NT2/D1 (cell line): Measurements from ENCODE around the gene EPHB6.

Experiments used
- SUZ12 ChIP-seq: IDR thresholded peaks from 2 replicates; pipeline ENCODE4 v1.6.1; 2011; ENCODE audit not compliant: insufficient read length, insufficient read depth; ENCODE audit errors: extremely low read depth
- YY1 ChIP-seq: IDR thresholded peaks from 2 replicates; pipeline ENCODE4 v1.6.1; 2011; ENCODE audit not compliant: insufficient read length, insufficient read depth
- ZNF274 ChIP-seq: IDR thresholded peaks from 2 replicates; pipeline ENCODE4 v1.6.1; 2011; ENCODE audit warnings: mild to moderate bottlenecking, low read depth, low read length

DNA sequence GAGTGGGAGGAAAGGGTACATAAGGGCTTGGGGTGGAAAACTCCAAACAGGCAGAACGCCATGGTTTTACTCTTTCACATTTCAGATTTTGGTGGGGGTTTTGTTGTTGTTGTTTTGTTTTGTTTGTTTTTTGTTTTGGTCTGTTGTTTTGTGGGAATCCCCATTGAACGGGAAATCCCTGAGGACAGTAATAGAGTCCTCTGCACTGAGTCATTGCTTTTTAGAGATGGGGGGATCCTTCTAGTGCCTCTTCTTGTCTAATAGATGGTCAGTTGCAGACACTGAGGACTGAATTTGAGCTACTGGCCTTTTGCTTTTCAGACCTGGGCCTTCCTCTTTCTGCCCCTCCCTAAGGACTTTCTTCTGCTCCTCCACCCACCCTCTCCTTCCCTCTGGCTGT is 58.7 kb downstream of the EPHB6 start:
- no peak for TF ChIP-seq YY1
- no peak for TF ChIP-seq ZNF274
- TF ChIP-seq SUZ12: no peak
